GM12872 (cell line): ENCODE data around the gene ERN2.

Source experiments
- CTCF ChIP-seq: IDR thresholded peaks from 3 replicates; pipeline ENCODE4 v1.5.1; 2011; ENCODE audit warnings: low read depth, mild to moderate bottlenecking, low read length, moderate library complexity; ENCODE audit not compliant: insufficient read depth

ERN2 gene

GRCh38 chr16:23690771-23691482, 22.1 kb downstream of the ERN2 start:
- TF ChIP-seq CTCF = no peak

GRCh38 chr16:23689442-23690187, 23.4 kb downstream of the ERN2 start:
- no peak for TF ChIP-seq CTCF

GRCh38 chr16:23687034-23687808, 25.8 kb downstream of the ERN2 start:
- TF ChIP-seq CTCF = no peak

GRCh38 chr16:23683487-23683886, 29.5 kb downstream of the ERN2 start:
- TF ChIP-seq CTCF = no peak

- no peak for TF ChIP-seq CTCF
These were observed 30.8 kb downstream of the ERN2 start for GRCh38 chr16:23682181-23682580.

GRCh38 chr16:23679986-23680336, 33.1 kb downstream of the ERN2 start:
- no peak for TF ChIP-seq CTCF

GRCh38 chr16:23679274-23679985, 33.6 kb downstream of the ERN2 start:
- TF ChIP-seq CTCF = no peak
